Neuronal stem cell (in vitro differentiated cells): ENCODE results near the gene STIM1.
A peak's percentile ranks its signal among the peaks of the same experiment; 100 is the strongest.

ENCODE experiments used
- DNase-seq: peaks from one replicate; pipeline ENCODE4 v3.0.0-alpha.2; 2013; ENCODE audit warnings: low spot score
- H2AFZ ChIP-seq: one replicate; pipeline ENCODE4 v1.6.1; 2013; ENCODE audit warnings: mild to moderate bottlenecking, low read length, inconsistent platforms
- H2AK5ac ChIP-seq: 2 replicates; pipeline ENCODE4 v1.6.1; 2013; ENCODE audit warnings: low read depth, mild to moderate bottlenecking, inconsistent platforms, low read length, moderate library complexity, mixed read lengths
- H2BK120ac ChIP-seq: 2 replicates; pipeline ENCODE4 v1.6.1; 2013; ENCODE audit warnings: low read depth, mild to moderate bottlenecking, inconsistent platforms, low read length, moderate library complexity, mixed read lengths
- H2BK12ac ChIP-seq: one replicate; pipeline ENCODE4 v1.6.1; 2013; ENCODE audit warnings: low read length, inconsistent platforms
- H2BK15ac ChIP-seq: 2 replicates; pipeline ENCODE4 v1.6.1; 2013; ENCODE audit warnings: mild to moderate bottlenecking, low read length, inconsistent platforms, mixed read lengths
- H2BK5ac ChIP-seq: one replicate; pipeline ENCODE4 v1.6.1; 2013; ENCODE audit warnings: inconsistent platforms, mild to moderate bottlenecking, low read length, moderate library complexity
- H3K14ac ChIP-seq: one replicate; pipeline ENCODE4 v1.6.1; 2013; ENCODE audit warnings: low read length, inconsistent platforms
- H3K18ac ChIP-seq: 2 replicates; pipeline ENCODE4 v1.6.1; 2013; ENCODE audit warnings: low read length, inconsistent platforms
- H3K23ac ChIP-seq: 2 replicates; pipeline ENCODE4 v1.6.1; 2013; ENCODE audit warnings: low read depth, mild to moderate bottlenecking, mixed read lengths, low read length, inconsistent platforms; ENCODE audit not compliant: poor library complexity
- H3K27ac ChIP-seq: replicated peaks from 3 replicates; pipeline ENCODE4 v1.5.1; 2013; ENCODE audit warnings: low read length, inconsistent platforms
- H3K27me3 ChIP-seq, 3 experiments: 2 replicates each; pipeline ENCODE4 v1.6.1; 2013; ENCODE audit warnings: low read length in 3 of 3, mild to moderate bottlenecking in 2 of 3, inconsistent platforms in 1 of 3, low read depth in 1 of 3, mixed read lengths in 1 of 3, moderate library complexity in 1 of 3; ENCODE audit not compliant: control insufficient read depth in 3 of 3, insufficient read depth in 3 of 3
- H3K36me3 ChIP-seq, 2 donors: replicated peaks in 1 of 2; 2 replicates each; pipeline ENCODE4 v1.6.1; 2013; ENCODE audit warnings: low read length in 2 of 2; ENCODE audit not compliant: control insufficient read depth in 2 of 2, insufficient read depth in 2 of 2
- H3K4ac ChIP-seq: 2 replicates; pipeline ENCODE4 v1.6.1; 2013; ENCODE audit warnings: inconsistent platforms, mild to moderate bottlenecking, low read length, moderate library complexity
- H3K4me1 ChIP-seq, 2 donors: 1 replicate in 1 of 2; 2 replicates in 1 of 2; pipeline ENCODE4 v1.6.1; 2013; ENCODE audit warnings: low read length in 2 of 2, low read depth in 1 of 2; ENCODE audit not compliant: control insufficient read depth in 2 of 2, insufficient read depth in 1 of 2
- H3K4me2 ChIP-seq: one replicate; pipeline ENCODE4 v1.6.1; 2013; ENCODE audit warnings: mild to moderate bottlenecking, low read length, inconsistent platforms; ENCODE audit not compliant: insufficient read depth, poor library complexity, severe bottlenecking
- H3K4me3 ChIP-seq, 2 donors: 2 replicates each; pipeline ENCODE4 v1.5.1; 2013; ENCODE audit warnings: low read length in 2 of 2, mild to moderate bottlenecking in 2 of 2, inconsistent platforms in 1 of 2, moderate library complexity in 1 of 2
- H3K79me1 ChIP-seq: one replicate; pipeline ENCODE4 v1.6.1; 2013; ENCODE audit warnings: low read depth, mild to moderate bottlenecking, inconsistent platforms, low read length, moderate library complexity
- H3K9ac ChIP-seq: one replicate; pipeline ENCODE4 v1.6.1; 2013; ENCODE audit warnings: mild to moderate bottlenecking, low read depth, low read length, inconsistent platforms; ENCODE audit not compliant: poor library complexity
- H3K9me3 ChIP-seq, 2 donors: replicated peaks in 1 of 2; 2 replicates each; pipeline versions ENCODE3 to v1.6.1; 2013; ENCODE audit warnings: low read length in 2 of 2, mild to moderate bottlenecking in 2 of 2, inconsistent platforms in 1 of 2, low read depth in 1 of 2, mixed read lengths in 1 of 2, moderate library complexity in 1 of 2; ENCODE audit not compliant: control insufficient read depth in 2 of 2, insufficient read depth in 1 of 2
- H4K8ac ChIP-seq: one replicate; pipeline ENCODE4 v1.6.1; 2013; ENCODE audit warnings: low read depth, mild to moderate bottlenecking, inconsistent platforms, low read length, moderate library complexity
- H4K91ac ChIP-seq: one replicate; pipeline ENCODE4 v1.6.1; 2013; ENCODE audit warnings: low read length, low read depth, mild to moderate bottlenecking, inconsistent platforms; ENCODE audit not compliant: poor library complexity
- WGBS, 2 donors: extraction: QIAGEN DNeasy Blood & Tissue Kit; methylation state at CpG; one replicate each; pipeline ENCODE4 v1.1.7; 2013; ENCODE audit warnings: missing lambda C conversion rate in 2 of 2, mixed read lengths in 1 of 2; ENCODE audit not compliant: insufficient read length in 2 of 2, insufficient replicate concordance in 1 of 2; ENCODE audit errors: extremely low coverage in 2 of 2; 5-methylcytosine and 5-hydroxymethylcytosine counted together

The STIM1 gene

DNA sequence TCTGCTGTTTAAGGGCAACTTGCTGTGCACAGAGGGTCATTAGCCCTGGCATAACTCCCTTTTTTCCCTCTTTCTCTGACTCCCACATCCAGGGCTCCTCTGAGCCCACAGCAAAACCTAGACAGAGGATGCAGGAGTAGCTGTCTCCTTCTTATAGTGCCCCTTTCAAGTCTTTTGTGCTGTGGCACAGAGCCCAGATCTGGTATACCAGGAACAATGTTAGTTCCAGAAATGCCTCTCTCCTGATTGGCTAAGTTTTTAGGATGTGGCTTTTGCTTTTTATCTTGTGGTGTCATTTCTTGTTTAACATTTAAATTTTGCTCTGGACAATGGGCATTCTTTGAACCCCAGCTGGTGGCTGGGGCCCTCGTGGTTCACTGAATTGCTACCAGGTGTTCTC, 213.5 kb downstream of the STIM1 start:
- H2BK120ac ChIP-seq = no peak overlapping the region
- no peak overlapping the region for H2BK15ac ChIP-seq
- no peaks in the 10 kb centered on the region for H3K9me3 ChIP-seq
- no peaks in the 10 kb centered on the region for H3K27me3 ChIP-seq
- H3K14ac ChIP-seq = no peak overlapping the region
- H3K23ac ChIP-seq = no peak overlapping the region
- no peak overlapping the region for H2AFZ ChIP-seq
- H3K4me1 ChIP-seq = peaks cover 3 to 15% of the 10 kb centered on the region in 2 donors
- no CpG with 5 or more reads among the region's 1 CpG for WGBS, 2 donors
- no peak overlapping the region for H3K27ac ChIP-seq
- H3K9ac ChIP-seq = no peak overlapping the region
- peak overlapping the region; percentile 53 for H3K18ac ChIP-seq
- H3K4me3 ChIP-seq = no peak overlapping the region
- no peak overlapping the region for H3K4ac ChIP-seq
- no peaks in the 10 kb centered on the region for H3K79me1 ChIP-seq
- no peak overlapping the region for H4K8ac ChIP-seq
- no peak for DNase-seq
- no peak overlapping the region for H2AK5ac ChIP-seq
- H3K36me3 ChIP-seq = no peaks in the 10 kb centered on the region
- no peak overlapping the region for H2BK12ac ChIP-seq
- H3K4me2 ChIP-seq = no peak overlapping the region
- H4K91ac ChIP-seq = no peak overlapping the region
- H2BK5ac ChIP-seq = no peak overlapping the region

DNA sequence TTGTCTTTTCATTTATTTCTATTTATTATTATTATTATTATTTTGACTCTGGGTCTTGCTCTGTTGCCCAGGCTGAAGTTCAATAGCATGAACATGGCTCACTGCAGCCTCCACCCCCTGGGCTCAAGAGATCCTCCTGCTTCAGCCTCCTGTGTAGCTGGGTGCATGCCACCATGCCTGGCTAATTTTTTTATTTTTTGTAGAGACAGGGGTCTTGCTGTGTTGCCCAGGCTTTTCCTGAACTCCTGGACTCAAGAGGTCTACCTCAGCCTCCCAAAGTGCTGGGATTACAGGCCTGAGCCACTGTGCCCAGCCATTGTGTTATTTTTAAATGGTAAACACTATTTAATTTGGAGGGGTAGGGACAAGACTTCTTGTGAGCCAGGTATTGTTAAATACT, 215.9 kb downstream of the STIM1 start:
- H3K79me1 ChIP-seq = no peaks in the 10 kb centered on the region
- H3K23ac ChIP-seq = no peak overlapping the region
- H3K27me3 ChIP-seq = no peaks in the 10 kb centered on the region
- H2AFZ ChIP-seq = no peak overlapping the region
- peaks cover 0 to 6% of the 10 kb centered on the region in 2 donors for H3K4me1 ChIP-seq
- no peak overlapping the region for H3K4me2 ChIP-seq
- H2AK5ac ChIP-seq = no peak overlapping the region
- DNase-seq = no peak
- no peak overlapping the region for H2BK12ac ChIP-seq
- no peak overlapping the region for H4K91ac ChIP-seq
- no peak overlapping the region for H4K8ac ChIP-seq
- no peak overlapping the region for H3K9ac ChIP-seq
- no peak overlapping the region for H2BK15ac ChIP-seq
- no peak overlapping the region for H3K4ac ChIP-seq
- peak overlapping the region; percentile 64 for H3K27ac ChIP-seq
- H2BK120ac ChIP-seq = no peak overlapping the region
- no peak overlapping the region for H3K14ac ChIP-seq
- no peak overlapping the region for H3K18ac ChIP-seq
- no peaks in the 10 kb centered on the region for H3K36me3 ChIP-seq
- H3K4me3 ChIP-seq = no peak overlapping the region
- no peak overlapping the region for H2BK5ac ChIP-seq
- no peaks in the 10 kb centered on the region for H3K9me3 ChIP-seq

DNA sequence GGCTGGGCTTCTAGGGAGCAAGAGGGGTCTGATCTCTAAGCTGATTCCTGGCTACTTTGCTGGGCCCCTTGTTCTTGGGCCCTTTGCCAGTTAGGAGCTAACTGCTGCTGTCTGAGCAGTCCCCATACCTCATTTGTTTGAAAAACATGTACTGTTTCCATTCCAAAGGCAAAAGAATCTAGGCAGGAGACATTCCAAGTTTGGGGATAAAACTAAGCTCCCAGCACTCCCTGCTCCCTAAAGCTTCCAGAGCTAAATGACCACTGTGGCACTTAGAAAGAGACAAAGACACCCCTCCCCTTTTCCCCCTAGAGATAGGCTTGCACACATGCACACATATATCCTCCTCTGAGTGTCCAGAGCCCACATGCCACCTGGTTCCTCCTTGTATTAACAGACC, 216.4 kb downstream of the STIM1 start:
- peak; percentile 31 for DNase-seq

DNA sequence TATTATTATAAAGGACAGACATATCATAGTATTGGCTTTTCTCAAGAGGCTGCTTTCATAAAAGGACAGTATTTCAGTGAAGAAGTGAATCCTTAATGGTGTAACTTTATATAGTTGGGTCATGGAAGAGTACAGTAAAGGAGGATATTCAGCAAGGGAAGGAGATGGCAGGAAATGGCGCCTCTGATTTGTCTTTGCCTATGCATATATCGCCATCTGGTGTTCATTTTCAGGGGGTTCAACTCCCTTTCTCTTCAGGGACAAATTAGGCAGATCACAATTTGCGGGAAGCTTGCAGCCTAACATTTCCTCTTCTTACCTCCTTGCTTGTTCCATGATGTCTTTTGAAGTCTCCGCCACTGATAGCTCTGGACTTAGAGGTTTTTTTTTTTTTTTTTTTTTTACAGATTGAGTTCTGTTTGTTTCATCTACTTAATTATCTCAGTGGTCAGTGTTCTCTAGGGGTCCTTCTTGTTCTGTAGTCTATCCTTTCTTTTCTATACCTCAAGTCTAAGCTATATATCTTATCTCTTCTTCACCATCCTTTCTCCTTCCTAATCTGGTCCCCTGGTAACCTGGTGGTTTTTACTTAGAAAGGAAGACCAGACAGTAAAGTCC, 217.3 kb downstream of the STIM1 start:
- Histone ChIP-seq H3K4me1 (peaks cover 0 to 6% of the 10 kb centered on the region in 2 donors), H4K91ac (no peak overlapping the region), H2BK120ac (no peak overlapping the region), H3K9me3 (no peaks in the 10 kb centered on the region), H3K4ac (no peak overlapping the region), H3K4me3 (no peak overlapping the region), H3K27me3 (no peaks in the 10 kb centered on the region), H2BK15ac (no peak overlapping the region), H3K36me3 (no peaks in the 10 kb centered on the region), H3K18ac (no peak overlapping the region), H3K79me1 (no peaks in the 10 kb centered on the region), H3K23ac (no peak overlapping the region), H2AFZ (peak overlapping the region; percentile 83), H4K8ac (no peak overlapping the region), H2AK5ac (no peak overlapping the region), H2BK5ac (no peak overlapping the region), H2BK12ac (no peak overlapping the region), H3K14ac (no peak overlapping the region), H3K9ac (no peak overlapping the region), H3K4me2 (no peak overlapping the region), H3K27ac (no peak overlapping the region)
- peak; percentile 63 for DNase-seq
- WGBS, 2 donors = no CpG with 5 or more reads among the region's 4 CpGs

More for the DNA sequence above, 216.4 kb downstream of the STIM1 start:
- Histone ChIP-seq H3K4me2 (no peak overlapping the region), H3K36me3 (no peaks in the 10 kb centered on the region), H3K9me3 (no peaks in the 10 kb centered on the region), H3K27ac (peak overlapping the region; percentile 64), H3K14ac (no peak overlapping the region), H3K4ac (no peak overlapping the region), H2BK12ac (no peak overlapping the region), H4K91ac (no peak overlapping the region), H2AFZ (peak overlapping the region; percentile 83), H2BK120ac (no peak overlapping the region), H3K79me1 (no peaks in the 10 kb centered on the region), H3K27me3 (no peaks in the 10 kb centered on the region), H3K4me3 (no peak overlapping the region), H2BK15ac (no peak overlapping the region), H3K4me1 (peaks cover 0 to 6% of the 10 kb centered on the region in 2 donors), H2BK5ac (no peak overlapping the region), H4K8ac (no peak overlapping the region), H2AK5ac (no peak overlapping the region), H3K23ac (no peak overlapping the region), H3K18ac (no peak overlapping the region), H3K9ac (no peak overlapping the region)
